HG03565 (cell line): Measurements from ENCODE around the gene ARID1A.
A peak's percentile ranks its signal among the peaks of the same experiment; 100 is the strongest.

ENCODE experiments used
- ATAC-seq: cut with Tn5 transposase; IDR thresholded peaks from one replicate; pipeline ENCODE4 v1.9.1; 2021; ENCODE audit warnings: mild to moderate bottlenecking, moderate library complexity; ENCODE audit not compliant: unreplicated experiment

The ARID1A gene

DNA sequence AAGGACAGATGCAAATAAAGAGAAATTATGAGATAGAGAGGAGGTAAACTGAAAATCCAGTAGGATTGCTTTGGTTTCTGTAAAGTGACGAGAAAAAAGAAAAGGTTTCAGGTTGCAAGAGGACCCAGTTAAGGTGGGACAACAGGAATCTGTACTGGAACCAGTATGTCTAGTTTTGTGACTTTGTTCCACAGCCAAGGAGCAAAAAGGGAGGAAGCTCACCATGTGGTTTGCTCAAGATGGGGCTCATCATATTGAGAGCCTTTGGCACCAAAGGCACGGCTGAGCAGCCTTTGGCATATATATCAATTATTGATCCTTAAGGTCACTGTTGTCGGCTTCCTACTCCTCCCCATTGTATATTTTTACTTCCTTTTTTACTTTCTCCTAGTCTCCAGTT, 128.9 kb downstream of the ARID1A start:
- ATAC-seq = no peak

DNA sequence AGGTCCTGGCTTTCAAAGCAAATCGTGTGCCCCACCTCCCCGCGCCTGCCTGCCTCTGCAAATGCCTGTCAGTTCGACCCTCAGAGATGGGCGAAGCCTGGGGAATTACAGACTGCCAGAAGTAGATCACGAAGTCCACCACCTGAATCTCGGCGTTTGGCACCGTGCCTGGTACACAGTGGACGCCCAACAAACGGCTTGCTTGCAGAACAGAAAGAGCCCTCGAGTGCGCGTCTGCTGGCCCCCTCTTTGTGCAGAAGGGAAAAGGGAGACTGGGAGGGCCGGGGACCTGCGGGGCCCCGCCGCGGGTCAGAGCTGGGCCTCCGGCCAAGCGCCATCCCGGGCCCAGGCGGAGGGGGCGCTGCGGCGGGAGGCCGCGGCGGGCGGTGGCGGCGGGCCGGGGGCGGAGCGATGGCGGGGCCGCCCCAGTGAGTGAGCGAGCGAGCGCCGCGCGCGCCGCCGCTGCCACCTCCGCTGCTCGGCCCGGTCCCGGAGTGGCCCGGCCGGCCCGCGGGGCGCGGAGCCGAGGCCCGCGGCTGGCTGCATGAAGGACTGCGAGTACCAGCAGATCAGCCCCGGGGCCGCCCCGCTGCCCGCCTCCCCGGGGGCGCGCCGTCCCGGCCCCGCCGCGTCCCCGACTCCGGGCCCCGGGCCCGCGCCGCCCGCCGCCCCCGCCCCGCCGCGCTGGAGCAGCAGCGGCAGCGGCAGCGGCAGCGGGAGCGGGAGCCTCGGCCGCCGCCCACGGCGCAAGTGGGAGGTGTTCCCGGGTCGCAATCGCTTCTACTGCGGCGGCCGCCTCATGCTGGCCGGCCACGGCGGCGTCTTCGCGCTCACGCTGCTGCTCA, 130.7 kb downstream of the ARID1A start, which contains the start of gene ZDHHC18:
Gene ZDHHC18, plus strand, starts transcription at position 428 of the 845 bp plus-strand sequence. Its CDS starts 117 bp downstream, at position 545.
- ATAC-seq = peak; percentile 68

DNA sequence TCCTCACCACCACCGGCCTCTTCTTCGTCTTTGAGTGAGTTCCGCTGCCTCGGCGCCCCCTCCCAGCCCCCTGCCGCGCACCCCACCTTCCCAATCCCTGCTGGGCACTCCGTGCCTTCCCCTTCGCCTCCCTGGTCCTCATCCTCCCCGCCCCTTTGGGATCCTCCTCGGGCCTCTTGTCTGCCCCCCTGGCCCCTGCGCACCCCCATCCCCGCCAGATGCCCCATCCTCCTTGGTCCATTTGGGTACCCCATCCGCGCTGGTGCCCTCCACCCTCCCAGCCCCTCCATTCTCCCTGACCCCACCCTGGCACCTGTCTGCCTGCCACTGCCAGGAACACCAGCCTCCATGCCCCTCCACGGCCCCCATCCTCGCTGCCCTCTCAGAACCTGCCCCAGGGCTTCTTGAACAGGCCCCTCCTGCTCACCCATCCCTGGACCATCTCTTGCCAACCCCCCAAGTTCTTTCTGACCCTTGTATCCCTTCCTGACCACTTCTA, 131.3 kb downstream of the ARID1A start:
- ATAC-seq = no peak

DNA sequence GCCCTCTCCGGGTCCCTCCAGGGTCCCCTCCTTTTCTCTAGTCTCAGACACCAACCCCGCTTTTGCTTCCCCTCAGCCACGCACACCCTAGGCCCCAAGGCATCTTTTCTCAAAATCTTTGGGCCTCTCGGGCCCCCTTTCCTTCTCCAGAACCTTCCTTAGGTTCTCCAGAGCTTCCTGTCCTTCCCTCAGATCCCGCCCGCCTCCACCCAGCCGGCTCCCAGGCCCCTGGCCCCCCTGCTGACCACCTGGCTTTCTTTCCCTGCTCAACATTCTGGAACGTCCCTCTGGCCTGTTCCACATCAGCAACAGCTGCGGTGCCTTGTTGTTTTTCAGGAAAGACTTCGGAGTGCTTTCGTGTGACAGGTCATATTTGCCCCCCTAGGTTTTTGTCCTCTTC, 131.8 kb downstream of the ARID1A start:
- no peak for ATAC-seq

DNA sequence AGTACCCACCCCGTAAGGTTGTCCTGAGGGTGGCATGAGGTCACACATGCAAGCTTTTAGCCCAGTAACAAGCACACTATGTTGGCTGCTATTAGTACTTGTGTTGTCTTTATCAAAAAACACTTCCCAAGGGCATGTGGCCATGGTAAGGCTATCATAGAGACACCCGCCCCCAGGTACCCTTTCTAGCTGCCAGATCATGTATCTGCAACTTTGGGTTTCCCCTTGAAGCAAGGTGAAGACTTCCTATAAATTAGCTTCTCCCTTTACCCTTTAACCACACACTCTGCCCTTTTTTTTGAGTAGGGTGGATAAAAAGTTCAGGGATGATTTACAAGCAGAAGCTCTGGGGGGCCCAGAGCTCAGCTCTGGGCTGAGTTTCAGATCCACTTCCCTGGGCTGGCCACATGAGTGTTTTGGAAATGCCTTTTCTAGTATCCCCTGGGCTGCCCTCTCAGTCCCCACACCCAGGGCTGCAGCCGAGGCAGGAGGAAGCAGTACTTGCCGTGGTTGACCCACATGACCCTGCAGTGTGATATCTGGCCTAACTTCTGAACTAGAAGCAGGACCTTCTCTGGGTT, 132.7 kb downstream of the ARID1A start:
- no peak for ATAC-seq

DNA sequence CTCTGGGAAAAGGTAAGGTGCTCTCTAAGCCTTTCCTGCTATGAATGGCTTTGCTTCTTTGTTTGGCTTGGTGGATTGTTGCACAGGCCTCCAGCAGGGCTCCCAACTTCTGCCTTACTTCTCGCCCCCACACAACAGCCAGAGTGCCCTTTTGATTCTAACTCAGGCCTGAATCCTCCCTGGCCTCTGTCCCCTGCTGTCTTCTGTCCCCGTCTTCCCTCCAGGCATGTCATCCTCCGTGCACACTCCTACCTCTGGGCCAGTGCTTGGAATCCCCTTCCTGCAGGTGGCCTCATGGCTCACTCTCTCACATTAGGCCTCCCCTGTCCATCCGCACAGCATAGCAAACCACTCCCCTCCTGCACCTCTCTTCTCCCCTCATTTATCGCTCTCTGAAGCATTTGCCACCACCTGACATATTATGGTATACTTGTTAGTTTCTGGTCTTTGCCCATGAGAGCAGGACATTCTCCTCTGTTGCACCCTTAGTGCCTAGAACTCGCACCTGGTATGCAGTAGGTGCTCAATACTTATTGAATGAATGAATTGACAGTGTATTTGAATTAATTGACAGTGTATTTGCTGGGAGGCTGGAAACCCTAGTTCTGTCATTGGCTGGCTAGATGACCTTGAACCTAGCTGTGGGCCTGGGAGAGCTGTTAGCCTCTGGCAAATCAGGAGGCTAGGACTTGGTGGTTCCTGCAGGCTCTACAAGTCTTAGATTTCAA, 133.5 kb downstream of the ARID1A start:
- ATAC-seq = no peak

DNA sequence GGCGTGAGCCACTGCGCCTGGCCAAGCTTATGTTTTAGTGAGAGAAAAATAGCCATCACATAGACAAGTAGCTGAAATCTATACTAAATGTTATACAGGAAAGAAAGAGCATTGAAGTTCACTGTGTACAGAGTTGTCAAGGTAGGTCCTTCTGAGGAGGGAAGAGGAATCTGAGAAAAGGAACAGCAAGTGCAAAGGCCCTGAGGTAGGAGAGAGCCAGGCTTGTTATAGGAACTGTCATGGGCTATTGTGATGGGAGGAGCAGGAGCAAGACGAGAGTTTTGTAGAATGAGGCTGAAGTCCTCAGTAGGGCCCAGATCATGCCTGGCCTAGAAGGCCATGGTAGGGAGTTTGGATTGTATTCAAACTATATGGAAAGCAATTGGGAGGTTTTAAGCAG, 135.2 kb downstream of the ARID1A start:
- no peak for ATAC-seq
